Measurements from ENCODE around the gene TMEM87A.

The TMEM87A gene

DNA sequence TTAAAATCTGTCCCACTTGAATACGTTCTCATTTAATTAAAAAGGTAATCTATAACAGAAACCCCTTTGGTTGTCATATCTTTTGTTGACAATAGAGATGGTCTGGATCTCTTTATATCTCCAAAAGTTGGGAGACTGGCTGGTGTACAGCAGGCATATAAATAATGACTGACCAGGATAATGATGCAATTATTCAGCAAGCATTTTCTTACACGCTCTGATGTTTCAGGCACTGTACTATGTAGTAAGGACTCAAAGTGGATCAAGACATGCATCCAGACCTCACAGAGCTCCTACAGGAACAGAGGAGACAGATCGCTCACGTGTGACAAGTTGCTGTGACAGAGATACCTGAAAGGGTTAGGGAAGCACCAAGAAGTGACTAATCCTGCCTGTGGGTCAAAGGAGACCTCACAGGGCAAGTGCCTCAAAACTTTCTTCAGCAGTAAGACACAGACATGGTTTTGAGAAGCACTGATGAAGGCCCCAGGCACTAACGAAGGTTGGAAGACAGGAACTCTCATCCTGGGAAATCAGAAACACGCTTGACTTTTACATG lies 90.8 kb downstream of the TMEM87A start:
- CTCF ChIA-PET: no interaction called here
- POLR2A ChIA-PET (ENCODE audit: low non-redundant PET): interaction anchor here (0.5 kb wide), 1 partner anchor 25 kb away, joined by 4 read pairs; no protein-coding TSS in a partner anchor
- TF ChIP-seq, protein P1, sequence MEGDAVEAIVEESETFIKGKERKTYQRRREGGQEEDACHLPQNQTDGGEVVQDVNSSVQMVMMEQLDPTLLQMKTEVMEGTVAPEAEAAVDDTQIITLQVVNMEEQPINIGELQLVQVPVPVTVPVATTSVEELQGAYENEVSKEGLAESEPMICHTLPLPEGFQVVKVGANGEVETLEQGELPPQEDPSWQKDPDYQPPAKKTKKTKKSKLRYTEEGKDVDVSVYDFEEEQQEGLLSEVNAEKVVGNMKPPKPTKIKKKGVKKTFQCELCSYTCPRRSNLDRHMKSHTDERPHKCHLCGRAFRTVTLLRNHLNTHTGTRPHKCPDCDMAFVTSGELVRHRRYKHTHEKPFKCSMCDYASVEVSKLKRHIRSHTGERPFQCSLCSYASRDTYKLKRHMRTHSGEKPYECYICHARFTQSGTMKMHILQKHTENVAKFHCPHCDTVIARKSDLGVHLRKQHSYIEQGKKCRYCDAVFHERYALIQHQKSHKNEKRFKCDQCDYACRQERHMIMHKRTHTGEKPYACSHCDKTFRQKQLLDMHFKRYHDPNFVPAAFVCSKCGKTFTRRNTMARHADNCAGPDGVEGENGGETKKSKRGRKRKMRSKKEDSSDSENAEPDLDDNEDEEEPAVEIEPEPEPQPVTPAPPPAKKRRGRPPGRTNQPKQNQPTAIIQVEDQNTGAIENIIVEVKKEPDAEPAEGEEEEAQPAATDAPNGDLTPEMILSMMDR (conservative IDR thresholded peaks at IDR 0.05; ENCODE audit: low read depth): no peak
- no peak overlapping the region for H3K27ac ChIP-seq
- DNase-seq (ENCODE audit: low spot score): no peak

DNA sequence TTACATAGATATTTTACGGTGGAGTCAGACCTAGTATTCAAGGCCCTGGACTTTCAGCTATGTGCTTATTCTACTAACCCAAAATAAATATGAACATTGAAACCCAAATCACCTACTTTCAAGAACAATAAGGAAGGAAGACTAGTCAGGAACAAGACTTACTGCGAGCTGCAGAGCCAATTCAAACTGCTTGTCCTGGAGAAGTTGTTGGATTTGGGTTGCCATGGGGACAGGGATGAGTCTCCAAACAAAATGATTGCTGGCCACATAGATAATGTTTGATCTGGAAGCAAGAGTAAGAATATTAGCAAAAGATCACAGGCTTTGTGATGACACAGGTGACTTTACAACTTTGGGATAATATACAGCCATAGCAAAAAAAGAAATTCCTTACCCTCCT lies 95.2 kb downstream of the TMEM87A start:
- TF ChIP-seq, protein P1 (conservative IDR thresholded peaks at IDR 0.05; ENCODE audit: low read depth): no peak
- CTCF ChIA-PET: no interaction called here
- DNase-seq (ENCODE audit: low spot score): no peak
- POLR2A ChIA-PET (ENCODE audit: low non-redundant PET): interaction anchor here (0.6 kb wide), 1 partner anchor 9 kb away, joined by 5 read pairs; no protein-coding TSS in a partner anchor
- no peak overlapping the region for H3K27ac ChIP-seq

DNA sequence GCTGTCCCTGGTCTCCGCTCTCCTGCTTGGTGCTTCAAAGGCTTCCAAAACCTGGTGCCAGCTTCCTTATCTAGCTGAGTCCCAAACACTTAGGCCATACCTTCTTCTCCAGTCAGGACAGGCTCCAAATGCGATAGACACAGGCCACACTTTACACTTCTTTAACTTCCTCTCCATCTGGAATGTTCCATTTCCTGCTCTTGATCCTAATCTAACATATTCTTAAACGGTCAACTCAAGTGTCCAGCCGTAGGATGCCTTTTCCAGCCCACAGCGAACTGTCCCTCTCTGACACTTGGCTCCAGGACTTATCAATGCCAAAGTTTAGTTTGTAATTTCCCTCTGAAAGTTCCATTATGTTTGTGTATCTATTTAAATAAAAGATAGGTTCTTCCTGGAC lies 97.6 kb downstream of the TMEM87A start:
- DNase-seq (ENCODE audit: low spot score): no peak
- POLR2A ChIA-PET (ENCODE audit: low non-redundant PET): no interaction called here
- TF ChIP-seq, protein P1 (conservative IDR thresholded peaks at IDR 0.05; ENCODE audit: low read depth): no peak
- no peak overlapping the region for H3K27ac ChIP-seq
- CTCF ChIA-PET: interaction anchor here (0.7 to 1.1 kb wide), 2 partner anchors 12 to 301 kb away, joined by 3 to 6 read pairs; no protein-coding TSS in a partner anchor

DNA sequence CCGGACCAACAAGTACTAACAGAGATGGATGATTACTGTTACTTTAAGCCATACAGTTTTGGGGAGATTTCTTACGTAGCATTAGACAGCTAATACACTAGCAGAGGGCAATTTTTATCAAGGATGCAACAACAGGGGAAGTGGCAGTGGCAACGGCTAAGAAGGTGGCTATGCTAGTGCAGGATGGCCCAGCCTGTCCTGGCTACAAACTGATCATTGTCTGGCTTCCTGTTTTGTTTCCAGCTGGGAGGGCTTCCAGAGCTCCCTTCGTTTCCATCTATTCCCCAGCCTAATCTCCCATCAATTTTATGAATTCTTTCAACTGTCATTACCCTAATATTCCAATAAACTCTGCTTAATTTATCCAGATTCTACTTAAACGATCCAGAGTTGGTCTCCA lies 100.8 kb downstream of the TMEM87A start:
- no peak overlapping the region for H3K27ac ChIP-seq
- TF ChIP-seq, protein P1 (conservative IDR thresholded peaks at IDR 0.05; ENCODE audit: low read depth): no peak
- DNase-seq (ENCODE audit: low spot score): no peak
- ChIA-PET CTCF (no interaction called here), POLR2A (ENCODE audit: low non-redundant PET) (no interaction called here)

DNA sequence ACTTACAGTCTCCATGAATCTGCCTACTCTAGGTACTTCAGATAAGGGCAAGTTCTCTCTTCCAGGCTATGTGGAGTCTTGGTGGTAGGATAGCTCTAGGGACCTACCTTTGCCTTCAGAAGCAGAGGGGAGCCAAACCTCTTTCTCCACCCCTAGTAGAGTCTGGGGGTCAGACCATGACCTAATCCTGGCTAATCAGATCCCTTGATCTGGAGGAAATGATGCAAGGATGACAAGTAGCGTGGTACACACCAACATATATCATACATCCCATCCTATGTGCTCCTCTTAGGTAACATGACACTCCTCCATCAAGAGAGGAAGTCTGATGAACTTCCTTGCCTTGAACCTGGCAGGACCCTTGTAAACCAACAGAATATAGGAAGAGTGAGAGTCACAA lies 101.4 kb downstream of the TMEM87A start:
- CTCF ChIA-PET: no interaction called here
- no peak for DNase-seq (ENCODE audit: low spot score)
- POLR2A ChIA-PET (ENCODE audit: low non-redundant PET): no interaction called here
- no peak overlapping the region for H3K27ac ChIP-seq
- TF ChIP-seq, protein P1 (conservative IDR thresholded peaks at IDR 0.05; ENCODE audit: low read depth): no peak

DNA sequence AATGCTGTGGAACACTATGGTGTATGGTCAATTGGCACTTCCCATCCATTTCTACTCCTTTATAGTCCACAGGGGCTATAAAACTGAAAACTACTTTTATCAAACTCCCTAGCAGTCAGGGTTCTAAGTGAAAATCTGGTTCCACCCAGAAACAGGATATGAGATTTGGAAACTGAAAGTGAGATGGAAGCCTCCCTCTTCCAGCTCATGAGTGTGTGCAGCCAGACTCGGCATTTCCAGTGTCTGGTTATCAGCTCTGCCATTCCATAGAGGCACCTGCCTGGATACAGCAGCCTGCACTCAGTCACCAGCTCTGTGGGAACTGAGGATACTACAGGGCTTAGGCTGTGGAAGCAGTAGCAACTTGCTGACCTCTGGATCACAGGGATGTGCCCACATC lies 102.1 kb downstream of the TMEM87A start:
- H3K27ac ChIP-seq: no peak overlapping the region
- DNase-seq (ENCODE audit: low spot score): no peak
- POLR2A ChIA-PET (ENCODE audit: low non-redundant PET): no interaction called here
- CTCF ChIA-PET: no interaction called here
- TF ChIP-seq, protein P1 (conservative IDR thresholded peaks at IDR 0.05; ENCODE audit: low read depth): no peak
